Ovary (tissue), 9 donors: ENCODE data around the gene LRRC46. TPM values are rescaled to one million over a fixed set of nuclear protein-coding genes. Genes with fewer than 3 reads are reported as not detected.

Source experiments
- DNase-seq, 5 donors: peaks; one replicate each; pipeline ENCODE4 v3.0.0-alpha.2; 2019 to 2020
- H3K27ac ChIP-seq, 2 donors: fragments of 200-600 bp; one replicate each; pipeline versions ENCODE4 v1.5.1 to v1.8.0; 2019 to 2022
- H3K27me3 ChIP-seq: fragments of 200-600 bp; one replicate; pipeline ENCODE4 v1.8.0; 2022
- H3K36me3 ChIP-seq: fragments of 200-600 bp; sonication (generic); one replicate; pipeline ENCODE4 v1.5.1; 2019
- H3K4me1 ChIP-seq: one replicate; pipeline ENCODE4 v1.8.1; 2013; ENCODE audit warnings: mild to moderate bottlenecking, moderate library complexity; ENCODE audit not compliant: insufficient read depth
- H3K4me3 ChIP-seq: fragments of 200-600 bp; sonication (generic); one replicate; pipeline ENCODE4 v1.5.1; 2017
- H3K9me3 ChIP-seq, 2 donors: fragments of 200-600 bp in 1 of 2; sonication (generic) in 1 of 2; one replicate each; pipeline versions ENCODE4 v1.5.1 to v1.8.1; 2013 to 2019; ENCODE audit warnings: mild to moderate bottlenecking in 1 of 2, moderate library complexity in 1 of 2
- CTCF ChIP-seq, 3 donors: fragments of 450-650 bp in 2 of 3; fragments of 200-600 bp in 1 of 3; IDR thresholded peaks; one replicate each; pipeline versions ENCODE4 v1.5.1 to v1.8.0; 2016 to 2022; ENCODE audit warnings: antibody characterized with exemption in 3 of 3, mild to moderate bottlenecking in 1 of 3
- EP300 ChIP-seq: sonication (generic); formaldehyde crosslinking; IDR thresholded peaks from one replicate; pipeline ENCODE4 v1.6.1; 2017; ENCODE audit warnings: antibody characterized with exemption
- POLR2A ChIP-seq: fragments of 450-650 bp; IDR thresholded peaks from one replicate; pipeline ENCODE4 v1.6.1; 2017; ENCODE audit warnings: antibody characterized with exemption, mild to moderate bottlenecking, moderate library complexity
- WGBS, 3 donors: extraction: QIAGEN DNeasy Blood & Tissue Kit in 1 of 3; methylation state at CpG; one replicate each; pipeline versions ENCODE4 v1.1.5 to v1.1.7; 2013 to 2017; 5-methylcytosine and 5-hydroxymethylcytosine counted together
- intact Hi-C, 4 donors: fragments of 100-400 bp; cut with DNase I; formaldehyde crosslinking; loops; one replicate each; pipeline versions ENCODE4 v1.11.0 to v1.15.1; 2022 to 2023
- polyA plus RNA-seq, 2 donors: library from polyadenylated mRNA; stranded (reverse); fragments of 200-250 nt in 1 of 2; fragments of 350-450 nt in 1 of 2; fragmentation: Illumina TruSeq in 1 of 2; extraction: RNeasy Lipid Tissue Mini Kit (QIAGEN cat#74804) in 1 of 2; gene quantifications; one replicate each; pipeline ENCODE4 v1.2.3, GENCODE V29; 2013 to 2014
- total RNA-seq, 7 donors: library from RNA; depleted of rRNA in 2 of 7; stranded (reverse); fragments of >200 nt in 2 of 7; fragmentation: NEBNext Ultra II Directional in 3 of 7; extraction: Animal tissue kit (Norgen Biotek cat#: 25700) in 3 of 7; gene quantifications; one replicate each; pipeline versions ENCODE4 v1.1.0 to v1.2.4, GENCODE V29; 2016 to 2023
- donor health status: DM: no; HTN: no; CAD: no; lungs with moderate emphysema.
- donor health status: DM: no; HTN: no; CAD: no.
- donor health status: Bipolar disorder and iron deficiency.
- donor health status: DM: yes; HTN: yes; CAD: no.
- donor health status: DM: no; HTN: no; CAD: no.
- donor health status: DM: yes; HTN: yes; CAD: no.

Gene LRRC46
- total and polyA plus RNA-seq, 9 donors, result 0.31 to 17.1 (median 1.2) TPM

- TF ChIP-seq EP300 (no peak), CTCF (IDR thresholded peaks at IDR 0.05) (no peak)
- WGBS, 3 donors, result 83 to 94% (median 90%) methylated on average over 4 of the region's 4 CpGs
- intact Hi-C loops, result no loop called here
- H3K27ac ChIP-seq, result no peak overlapping the region
- no peaks in the 10 kb centered on the region for H3K9me3 ChIP-seq
- no peaks in the 10 kb centered on the region for H3K27me3 ChIP-seq
- peaks cover 9% of the 10 kb centered on the region for H3K4me1 ChIP-seq
- H3K36me3 ChIP-seq, result no peaks in the 10 kb centered on the region
- DNase-seq, result no peak
- H3K4me3 ChIP-seq, result no peak overlapping the region
These were observed 8.7 kb upstream of the LRRC46 start for GRCh38 chr17:47822785-47823184.

- H3K9me3 ChIP-seq, result no peaks in the 10 kb centered on the region
- H3K27me3 ChIP-seq, result no peaks in the 10 kb centered on the region
- DNase-seq, result no peak
- WGBS, 3 donors, result 83 to 93% (median 84%) methylated on average over 4 of the region's 4 CpGs
- intact Hi-C loops, result no loop called here
- H3K36me3 ChIP-seq, result no peaks in the 10 kb centered on the region
- H3K4me3 ChIP-seq, result no peak overlapping the region
- peaks cover 9% of the 10 kb centered on the region for H3K4me1 ChIP-seq
- no peak overlapping the region for H3K27ac ChIP-seq
- TF ChIP-seq POLR2A (no peak), CTCF (IDR thresholded peaks at IDR 0.05) (no peak), EP300 (no peak)
These were observed 8.0 kb upstream of the LRRC46 start for GRCh38 chr17:47823519-47823918.

GRCh38 chr17:47829870-47830269, 1.6 kb upstream of the LRRC46 start:
- H3K4me1 ChIP-seq, result peaks cover 4% of the 10 kb centered on the region
- WGBS, 3 donors, result 81 to 88% (median 84%) methylated on average over 3 of the region's 3 CpGs
- intact Hi-C loops, result no loop called here
- H3K27ac ChIP-seq, result no peak overlapping the region
- no peaks in the 10 kb centered on the region for H3K27me3 ChIP-seq
- H3K4me3 ChIP-seq, result no peak overlapping the region
- TF ChIP-seq POLR2A (no peak), CTCF (IDR thresholded peaks at IDR 0.05) (no peak), EP300 (no peak)
- no peaks in the 10 kb centered on the region for H3K36me3 ChIP-seq
- H3K9me3 ChIP-seq, result no peaks in the 10 kb centered on the region
- no peak for DNase-seq

- H3K36me3 ChIP-seq, result no peaks in the 10 kb centered on the region
- H3K27ac ChIP-seq, result no peak overlapping the region
- peaks cover 4% of the 10 kb centered on the region for H3K4me1 ChIP-seq
- intact Hi-C loops, result no loop called here
- peak overlapping the region; percentile 52 for H3K4me3 ChIP-seq
- TF ChIP-seq POLR2A (no peak), EP300 (no peak), CTCF (IDR thresholded peaks at IDR 0.05) (no peak)
- H3K9me3 ChIP-seq, result no peaks in the 10 kb centered on the region
- 56 to 64% (median 57%) methylated on average over 18 of the region's 18 CpGs for WGBS, 3 donors
- no peak for DNase-seq
- H3K27me3 ChIP-seq, result no peaks in the 10 kb centered on the region
These were observed 971 bp upstream of the LRRC46 start for GRCh38 chr17:47830396-47831002.
